K562 (cell line): ENCODE data around the gene RDH13. TPM values are rescaled to one million over a fixed set of nuclear protein-coding genes. Genes with fewer than 3 reads are reported as not detected.
"Not testable (repeated sequence)": the region's sequence is repeated elsewhere in the genome, so short reads cannot be mapped to it uniquely, and the experiment has no call there.

Experiments used
- ATAC-seq: fragments of 200-7000 bp; cut with Tn5 transposase; 3 replicates; pipeline ENCODE4 v1.9.1; 2020; ENCODE audit warnings: moderate library complexity
- BruUV-seq: library from RNA; stranded (reverse); fragments of 400-500 nt; replicated peaks from 2 replicates; lab custom pipeline; 2021; lab: Mats Ljungman, UMichigan
- CTCF ChIA-PET: fragments of 300-600 bp; formaldehyde crosslinking; extraction: SDS; loops from one replicate; lab custom pipeline; 2021; ENCODE audit warnings: low intra/inter-chr PET ratio; lab: Yijun Ruan, JAX
- POLR2A ChIA-PET: fragments of 300-600, 350-650 bp; sonication (Branson Sonifier 250); formaldehyde crosslinking; extraction: SDS; loops from one replicate; lab custom pipeline; 2021; ENCODE audit warnings: antibody characterized with exemption, inconsistent platforms; lab: Yijun Ruan, JAX
- DNase-seq, 4 experiments: peaks; one replicate each; pipeline versions ENCODE4 v3.0.0 to v3.0.0-alpha.2; 2011 to 2018; ENCODE audit warnings: low spot score in 3 of 4, mixed read lengths in 3 of 4; ENCODE audit errors: extremely low read depth in 1 of 4
- FAIRE-seq: peaks from 2 replicates; lab custom pipeline; 2011; peaks lifted over from hg19 to GRCh38; lab: Jason Lieb, UNC
- H2AFZ ChIP-seq: 2 replicates; pipeline ENCODE4 v1.6.0; 2011; ENCODE audit warnings: low read depth, low read length, control low read depth, inconsistent platforms
- H3K27ac ChIP-seq: fragments of 200-600 bp; 3 replicates; pipeline ENCODE4 v1.8.0; 2011; ENCODE audit warnings: low read depth, mild to moderate bottlenecking, control low read depth, inconsistent platforms, low read length, moderate library complexity, mixed read lengths; ENCODE audit errors: extremely low read depth
- H3K27me3 ChIP-seq, 2 experiments: fragments of 300-600 bp in 1 of 2; 2 replicates in 1 of 2; 3 replicates in 1 of 2; pipeline versions ENCODE4 v1.6.0 to v1.8.0; 2011; ENCODE audit warnings: inconsistent platforms in 2 of 2, low read length in 2 of 2, mild to moderate bottlenecking in 1 of 2, mixed read lengths in 1 of 2, moderate library complexity in 1 of 2; ENCODE audit not compliant: control insufficient read depth in 2 of 2, insufficient read depth in 2 of 2
- H3K36me3 ChIP-seq: fragments of 300-600 bp; 3 replicates; pipeline ENCODE4 v1.8.0; 2011; ENCODE audit warnings: mild to moderate bottlenecking, low read length, inconsistent platforms; ENCODE audit not compliant: control insufficient read depth, insufficient read depth
- H3K4me1 ChIP-seq, 2 experiments: fragments of 200-600 bp in 1 of 2; replicated peaks in 1 of 2; 2 replicates in 1 of 2; 3 replicates in 1 of 2; pipeline versions ENCODE4 v1.5.1 to v1.8.0; 2011; ENCODE audit warnings: inconsistent platforms in 2 of 2, low read length in 2 of 2, mild to moderate bottlenecking in 1 of 2, mixed read lengths in 1 of 2, moderate library complexity in 1 of 2; ENCODE audit not compliant: control insufficient read depth in 2 of 2, insufficient read depth in 2 of 2
- H3K4me2 ChIP-seq: 2 replicates; pipeline ENCODE4 v1.6.1; 2011; ENCODE audit warnings: low read length, control low read depth, inconsistent platforms, mixed read lengths; ENCODE audit not compliant: insufficient read depth
- H3K4me3 ChIP-seq: fragments of 200-600 bp; sonication (generic), shearing (Covaris generic); 2 replicates; pipeline ENCODE4 v1.5.1; 2016; ENCODE audit warnings: control low read depth, inconsistent platforms
- H3K79me2 ChIP-seq: fragments of 200-600 bp; 3 replicates; pipeline ENCODE4 v1.8.0; 2011; ENCODE audit warnings: low read length, inconsistent platforms; ENCODE audit not compliant: control insufficient read depth, insufficient read depth
- H3K9ac ChIP-seq, 2 experiments: 2 replicates each; pipeline versions ENCODE4 v1.6.0 to v1.6.1; 2011; ENCODE audit warnings: low read depth in 2 of 2, low read length in 2 of 2, control low read depth in 1 of 2, inconsistent platforms in 1 of 2, mild to moderate bottlenecking in 1 of 2, mixed read lengths in 1 of 2; ENCODE audit not compliant: insufficient read depth in 1 of 2
- H3K9me1 ChIP-seq: one replicate; pipeline ENCODE4 v1.6.0; 2011; ENCODE audit warnings: inconsistent platforms, mild to moderate bottlenecking, low read length, moderate library complexity; ENCODE audit not compliant: control insufficient read depth, insufficient read depth
- H3K9me3 ChIP-seq: replicated peaks from 2 replicates; pipeline ENCODE4 v1.5.1; 2011; ENCODE audit warnings: low read depth, low read length, inconsistent platforms; ENCODE audit not compliant: control insufficient read depth, insufficient read depth
- H4K20me1 ChIP-seq: replicated peaks from 2 replicates; pipeline ENCODE4 v1.6.1; 2011; ENCODE audit warnings: low read length, inconsistent platforms, mixed read lengths; ENCODE audit not compliant: control insufficient read depth, insufficient read depth
- ARID3B ChIP-seq: fragments of 250-450 bp; sonication (Bioruptor Pico); IDR thresholded peaks from 2 replicates; pipeline ENCODE4 v1.4.0; 2020; ENCODE audit warnings: borderline replicate concordance
- BCOR ChIP-seq: fragments of 450-650 bp; IDR thresholded peaks from 2 replicates; pipeline ENCODE4 v1.6.1; 2016
- COPS2 ChIP-seq: fragments of 450-650 bp; conservative IDR thresholded peaks from 2 replicates; pipeline ENCODE4 v1.6.1; 2016; ENCODE audit warnings: mild to moderate bottlenecking, moderate library complexity
- POLR2G ChIP-seq: fragments of 200-400 bp; formaldehyde crosslinking; IDR thresholded peaks from 2 replicates; pipeline ENCODE4 v1.6.1; 2017; ENCODE audit warnings: low read depth, mild to moderate bottlenecking, antibody characterized with exemption, low read length, moderate library complexity
- SUPT5H ChIP-seq: fragments of 450-650 bp; IDR thresholded peaks from 2 replicates; pipeline ENCODE4 v1.6.1; 2016
- ZNF146 ChIP-seq: IDR thresholded peaks from one replicate; pipeline ENCODE4 v1.6.1; 2018; ENCODE audit warnings: missing compliant biosample characterization; ENCODE audit not compliant: unreplicated experiment
- WGBS: fragments of 100-300 bp; shearing (Covaris generic); methylation state at CpG from one replicate; pipeline ENCODE4 v1.1.6; 2016; ENCODE audit warnings: low coverage, mixed read lengths; ENCODE audit not compliant: insufficient coverage; ENCODE audit errors: missing lambda C conversion rate; 5-methylcytosine and 5-hydroxymethylcytosine counted together
- in situ Hi-C: fragments of 300-500 bp; cut with MboI; formaldehyde crosslinking; loops from 4 replicates; pipeline ENCODE4 v1.15.0; 2018; ENCODE audit warnings: inconsistent platforms, mixed read lengths
- intact Hi-C: fragments of 100-400 bp; cut with micrococcal nuclease; formaldehyde crosslinking; loops from 2 replicates; pipeline ENCODE4 v1.14.2; 2022
- polyA plus RNA-seq, 8 experiments: library from polyadenylated mRNA; depleted of rRNA in 4 of 8; stranded (reverse) in 5 of 8; unstranded in 3 of 8; fragments of >200 nt; fragmentation: Nextera tagmentation in 2 of 8; fragmentation: Illumina TruSeq in 1 of 8; extraction: Ambion mirVana in 2 of 8; extraction: Trizol in 1 of 8; gene quantifications; 2 replicates each; pipeline versions ENCODE4 v1.2.1 to v1.2.3, GENCODE V29; 2011 to 2014; ENCODE audit warnings: inconsistent platforms in 1 of 8, missing spikeins in 1 of 8
- total RNA-seq, 7 experiments: library from RNA; depleted of rRNA in 6 of 7; stranded (reverse); fragments of >200 nt in 6 of 7; fragmentation: Illumina TruSeq in 2 of 7; extraction: Trizol in 2 of 7; gene quantifications; 2 replicates each; pipeline versions ENCODE4 v1.2.1 to v1.2.3, GENCODE V29; 2011 to 2021; ENCODE audit warnings: low replicate concordance in 1 of 7

RDH13 gene
- total and polyA plus RNA-seq, 9 of the 15 experiments (the other 6 are each of a cell fraction or from before 2014, with no cell fraction given): 7.5 to 70.3 (median 39.5) TPM

GRCh38 chr19:55107252-55107651 is 44.3 kb upstream of the RDH13 start:
- H2AFZ ChIP-seq, H3K9me3 ChIP-seq, FAIRE-seq, H4K20me1 ChIP-seq, DNase-seq, H3K9me1 ChIP-seq, H3K27me3 ChIP-seq, H3K4me2 ChIP-seq, BruUV-seq, CTCF ChIA-PET, intact Hi-C loops, H3K9ac ChIP-seq, in situ Hi-C loops, H3K4me3 ChIP-seq, H3K27ac ChIP-seq, ATAC-seq: not testable (repeated sequence)
- POLR2A ChIA-PET: interaction anchor here (0.9 to 1.3 kb wide), 3 partner anchors 8 to 11 kb away, joined by 4 to 7 read pairs (median 4); partner anchors contain the start of gene PPP1R12C
- WGBS: 96% methylated on average over 3 of the region's 3 CpGs
- Histone ChIP-seq H3K36me3 (peaks cover 65% of the 10 kb centered on the region; the same call in 2 of the 3 replicates), H3K79me2 (peaks cover 29% of the 10 kb centered on the region), H3K4me1 (peaks cover 2 to 23% of the 10 kb centered on the region in 2 experiments; a peak in 3 of 5 replicates)
- peak; percentile 82 for TF ChIP-seq ZNF146 (CRISPR knock-in tag)
- TF ChIP-seq BCOR: peak; percentile 57; the same call in 1 of the 2 replicates

GRCh38 chr19:55106591-55106990 is 43.6 kb upstream of the RDH13 start:
- Histone ChIP-seq H3K4me2 (no peak overlapping the region), H3K9me1 (no peaks in the 10 kb centered on the region), H2AFZ (no peak overlapping the region), H4K20me1 (peaks cover 4% of the 10 kb centered on the region; the same call in 1 of the 2 replicates), H3K4me3 (no peak overlapping the region), H3K9ac (peak overlapping the region in 1 of 2 experiments; percentile 68; a peak in 2 of 4 replicates), H3K79me2 (peaks cover 22% of the 10 kb centered on the region), H3K27me3 (no peaks in the 10 kb centered on the region), H3K9me3 (no peaks in the 10 kb centered on the region), H3K36me3 (peaks cover 67% of the 10 kb centered on the region; the same call in 2 of the 3 replicates), H3K4me1 (peaks cover 2 to 21% of the 10 kb centered on the region in 2 experiments; a peak in 3 of 5 replicates), H3K27ac (no peak overlapping the region)
- in situ Hi-C loops: no loop called here
- WGBS: 93% methylated on average over 6 of the region's 6 CpGs
- ATAC-seq (no peak; the same call in 2 of the 3 replicates), FAIRE-seq (no peak), DNase-seq (no peak)
- ChIA-PET POLR2A (interaction anchor here (0.8 to 1.3 kb wide), 7 partner anchors 8 to 33 kb away, joined by 3 to 7 read pairs (median 4); partner anchors contain the start of gene PPP1R12C), CTCF (no interaction called here)
- no TSS peak for BruUV-seq
- TF ChIP-seq SUPT5H (0 out of 2 replicates have a peak, but pooled peaks have one; percentile 21), POLR2G (0 out of 2 replicates have a peak, but pooled peaks have one; percentile 18), COPS2 (no peak), ARID3B (CRISPR knock-in tag) (no peak)
- intact Hi-C loops: no loop called here
